ENCODE data around the gene BIRC3.

DNA sequence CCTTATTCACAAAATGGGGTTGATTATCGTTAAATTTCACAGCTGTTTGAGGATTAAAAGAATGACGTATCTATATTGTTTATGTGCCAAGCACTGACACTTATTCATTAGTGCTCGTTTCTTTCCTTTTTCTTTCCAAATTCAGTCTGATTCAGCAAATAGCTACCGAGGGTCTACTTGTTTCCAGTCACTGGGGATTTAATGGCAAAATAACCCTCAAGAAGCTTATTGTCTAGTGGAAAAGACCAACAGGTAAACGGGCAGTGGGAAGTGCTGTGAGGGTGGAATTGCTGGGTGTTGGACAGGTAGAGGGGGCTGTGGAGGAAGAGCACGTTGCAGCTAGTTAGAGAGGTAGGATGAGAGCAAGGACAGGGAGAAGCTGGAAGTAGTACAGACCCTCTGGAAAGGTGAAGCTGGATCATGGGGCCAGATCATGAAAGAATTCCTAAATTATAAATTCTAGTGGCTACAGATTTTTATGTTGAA lies 48.3 kb upstream of the BIRC3 start:
- TF ChIP-seq, protein P1, sequence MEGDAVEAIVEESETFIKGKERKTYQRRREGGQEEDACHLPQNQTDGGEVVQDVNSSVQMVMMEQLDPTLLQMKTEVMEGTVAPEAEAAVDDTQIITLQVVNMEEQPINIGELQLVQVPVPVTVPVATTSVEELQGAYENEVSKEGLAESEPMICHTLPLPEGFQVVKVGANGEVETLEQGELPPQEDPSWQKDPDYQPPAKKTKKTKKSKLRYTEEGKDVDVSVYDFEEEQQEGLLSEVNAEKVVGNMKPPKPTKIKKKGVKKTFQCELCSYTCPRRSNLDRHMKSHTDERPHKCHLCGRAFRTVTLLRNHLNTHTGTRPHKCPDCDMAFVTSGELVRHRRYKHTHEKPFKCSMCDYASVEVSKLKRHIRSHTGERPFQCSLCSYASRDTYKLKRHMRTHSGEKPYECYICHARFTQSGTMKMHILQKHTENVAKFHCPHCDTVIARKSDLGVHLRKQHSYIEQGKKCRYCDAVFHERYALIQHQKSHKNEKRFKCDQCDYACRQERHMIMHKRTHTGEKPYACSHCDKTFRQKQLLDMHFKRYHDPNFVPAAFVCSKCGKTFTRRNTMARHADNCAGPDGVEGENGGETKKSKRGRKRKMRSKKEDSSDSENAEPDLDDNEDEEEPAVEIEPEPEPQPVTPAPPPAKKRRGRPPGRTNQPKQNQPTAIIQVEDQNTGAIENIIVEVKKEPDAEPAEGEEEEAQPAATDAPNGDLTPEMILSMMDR (IDR thresholded peaks at IDR 0.05): no peak
- TF ChIP-seq POLR2A (IDR thresholded peaks at IDR 0.05): no peak

All from esophagus squamous epithelium (tissue), 4 donors.